ENCODE data around the gene NANOGP8. TPM values are rescaled to one million over a fixed set of nuclear protein-coding genes. Genes with fewer than 3 reads are reported as not detected.

Gene NANOGP8
- total and polyA plus RNA-seq, 9 of the 15 experiments (the other 6 are each of a cell fraction or from before 2014, with no cell fraction given) = not detected

DNA sequence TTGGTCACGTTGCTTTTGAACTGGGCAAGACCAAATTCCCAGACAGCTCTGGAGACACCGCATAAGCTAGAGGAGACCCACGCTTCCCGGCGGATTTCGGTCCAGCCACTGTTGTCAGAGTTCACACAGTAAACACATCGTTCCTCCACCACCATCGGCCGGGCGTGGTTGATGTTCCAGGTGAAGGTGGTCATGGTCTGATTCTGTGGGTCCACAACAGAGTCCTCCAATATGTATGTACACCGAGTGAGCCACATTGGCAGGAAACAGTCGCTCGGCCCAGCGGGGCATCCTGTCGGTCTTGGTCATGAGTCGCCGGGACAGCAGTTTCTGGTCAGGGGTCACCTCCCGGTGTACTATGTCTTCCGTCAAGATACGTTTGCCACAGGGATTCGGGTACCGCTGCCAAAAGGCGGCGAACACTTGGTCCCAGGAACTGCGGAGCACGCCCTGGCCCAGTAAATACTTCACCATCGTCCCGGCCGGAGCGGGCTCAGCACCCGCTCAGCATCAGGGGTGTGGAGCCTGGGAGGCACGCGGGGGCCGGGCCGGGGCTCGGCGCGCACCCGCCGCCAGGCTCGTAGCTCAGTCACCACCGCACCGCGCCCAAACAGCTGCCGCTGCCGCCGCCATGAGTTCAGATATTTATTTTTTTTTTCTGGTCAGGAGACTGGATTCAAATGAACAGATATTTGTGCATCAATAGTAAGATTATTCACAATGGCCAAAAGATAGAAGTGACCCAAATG lies 36.7 kb upstream of the NANOGP8 start (continued):
- TF ChIP-seq, protein P1, sequence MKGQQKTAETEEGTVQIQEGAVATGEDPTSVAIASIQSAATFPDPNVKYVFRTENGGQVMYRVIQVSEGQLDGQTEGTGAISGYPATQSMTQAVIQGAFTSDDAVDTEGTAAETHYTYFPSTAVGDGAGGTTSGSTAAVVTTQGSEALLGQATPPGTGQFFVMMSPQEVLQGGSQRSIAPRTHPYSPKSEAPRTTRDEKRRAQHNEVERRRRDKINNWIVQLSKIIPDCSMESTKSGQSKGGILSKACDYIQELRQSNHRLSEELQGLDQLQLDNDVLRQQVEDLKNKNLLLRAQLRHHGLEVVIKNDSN (CRISPR knock-in tag; IDR thresholded peaks at IDR 0.05) = no peak

DNA sequence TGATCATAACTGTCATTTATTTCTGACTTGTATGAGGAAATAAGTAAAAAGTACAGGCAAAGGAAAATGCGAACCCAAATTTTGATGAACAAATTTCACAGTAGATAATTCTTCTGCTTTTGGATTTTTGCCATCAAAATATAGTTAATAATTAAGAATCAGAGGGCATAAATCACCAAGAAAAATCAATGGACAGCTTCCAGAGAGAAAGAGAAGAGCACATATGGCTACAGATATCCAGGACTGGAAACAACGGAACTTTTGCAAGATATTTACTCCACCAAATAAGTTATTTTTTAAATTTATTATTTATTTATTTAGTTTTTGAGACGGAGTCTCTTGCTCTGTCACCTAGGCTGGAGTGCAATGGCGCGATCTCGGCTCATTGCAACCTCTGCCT lies 35.1 kb upstream of the NANOGP8 start:
- H3K9ac ChIP-seq (ENCODE audit: insufficient read depth in 1 of 2, low read depth in 2 of 2, low read length in 2 of 2) = no peak overlapping the region
- no peaks in the 10 kb centered on the region for H3K27me3 ChIP-seq (ENCODE audit: control insufficient read depth in 2 of 2, insufficient read depth in 2 of 2, low read length in 2 of 2)
- ChIA-PET CTCF (ENCODE audit: low intra/inter-chr PET ratio) (no interaction called here), POLR2A (interaction anchor here (0.7 kb wide), 1 partner anchor 356 kb away, joined by 3 read pairs; no protein-coding TSS in a partner anchor)
- no peaks in the 10 kb centered on the region for H3K79me2 ChIP-seq (ENCODE audit: control insufficient read depth, insufficient read depth, low read length)
- DNase-seq (ENCODE audit: extremely low read depth in 1 of 4, low spot score in 3 of 4) (no peak), ATAC-seq (no peak), FAIRE-seq (no peak)
- H3K27ac ChIP-seq (ENCODE audit: extremely low read depth, low read depth, low read length) = no peak overlapping the region
- intact Hi-C loops (cut with micrococcal nuclease) = no loop called here
- H3K4me2 ChIP-seq (ENCODE audit: insufficient read depth, low read length) = no peak overlapping the region
- BruUV-seq (replicated peaks) = no TSS peak
- no peaks in the 10 kb centered on the region for H3K9me1 ChIP-seq (ENCODE audit: control insufficient read depth, insufficient read depth, low read length)
- no peaks in the 10 kb centered on the region for H4K20me1 ChIP-seq (replicated peaks; ENCODE audit: control insufficient read depth, insufficient read depth, low read length)
- H3K36me3 ChIP-seq (ENCODE audit: control insufficient read depth, insufficient read depth, low read length) = no peaks in the 10 kb centered on the region
- H2AFZ ChIP-seq (ENCODE audit: low read depth, low read length) = no peak overlapping the region
- H3K9me3 ChIP-seq (replicated peaks; ENCODE audit: control insufficient read depth, insufficient read depth, low read depth, low read length) = no peaks in the 10 kb centered on the region
- in situ Hi-C loops (cut with MboI) = no loop called here
- H3K4me3 ChIP-seq = no peak overlapping the region
- H3K4me1 ChIP-seq (replicated peaks in 1 of 2; ENCODE audit: control insufficient read depth in 2 of 2, insufficient read depth in 2 of 2, low read length in 2 of 2) = no peaks in the 10 kb centered on the region
- WGBS (ENCODE audit: insufficient coverage, low coverage, missing lambda C conversion rate) = 54% methylated on average over 3 of the region's 6 CpGs
- TF ChIP-seq FOXP1 (CRISPR knock-in tag; IDR thresholded peaks at IDR 0.05) (no peak), PHF21A (IDR thresholded peaks at IDR 0.05; ENCODE audit: borderline replicate concordance, low read depth) (no peak), CSDE1 (IDR thresholded peaks at IDR 0.05) (no peak), RBM25 (IDR thresholded peaks at IDR 0.05; ENCODE audit: low read depth, low read length, severe bottlenecking) (no peak), CBX1 (IDR thresholded peaks at IDR 0.05; ENCODE audit: low read depth) (no peak), RUNX1 (IDR thresholded peaks at IDR 0.05; ENCODE audit: low read depth) (no peak), FOXA1 (IDR thresholded peaks at IDR 0.05; ENCODE audit: borderline replicate concordance) (no peak), HDAC6 (IDR thresholded peaks at IDR 0.05; ENCODE audit: low read depth, low read length) (no peak), ZBTB7A (IDR thresholded peaks at IDR 0.05; ENCODE audit: borderline replicate concordance, control insufficient read depth, low read depth, low read length) (no peak), BACH1 (tag; IDR thresholded peaks at IDR 0.05) (no peak)
- TF ChIP-seq, protein P2, sequence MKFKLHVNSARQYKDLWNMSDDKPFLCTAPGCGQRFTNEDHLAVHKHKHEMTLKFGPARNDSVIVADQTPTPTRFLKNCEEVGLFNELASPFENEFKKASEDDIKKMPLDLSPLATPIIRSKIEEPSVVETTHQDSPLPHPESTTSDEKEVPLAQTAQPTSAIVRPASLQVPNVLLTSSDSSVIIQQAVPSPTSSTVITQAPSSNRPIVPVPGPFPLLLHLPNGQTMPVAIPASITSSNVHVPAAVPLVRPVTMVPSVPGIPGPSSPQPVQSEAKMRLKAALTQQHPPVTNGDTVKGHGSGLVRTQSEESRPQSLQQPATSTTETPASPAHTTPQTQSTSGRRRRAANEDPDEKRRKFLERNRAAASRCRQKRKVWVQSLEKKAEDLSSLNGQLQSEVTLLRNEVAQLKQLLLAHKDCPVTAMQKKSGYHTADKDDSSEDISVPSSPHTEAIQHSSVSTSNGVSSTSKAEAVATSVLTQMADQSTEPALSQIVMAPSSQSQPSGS (CRISPR knock-in tag; IDR thresholded peaks at IDR 0.05) = no peak
